Panc1 (cell line): ENCODE results near the gene SPATC1L. TPM values are rescaled to one million over a fixed set of nuclear protein-coding genes. Genes with fewer than 3 reads are reported as not detected.

ENCODE experiments used
- ATAC-seq: fragments of 200-7000 bp; cut with Tn5 transposase; 2 replicates; pipeline ENCODE4 v1.9.1; 2020; ENCODE audit warnings: mild to moderate bottlenecking, moderate library complexity
- BruUV-seq: library from RNA; stranded (reverse); fragments of 400-500 nt; replicated peaks from 2 replicates; lab custom pipeline; 2021; lab: Mats Ljungman, UMichigan
- CTCF ChIA-PET: fragments of 300-600 bp; sonication (Branson Sonifier 250); formaldehyde crosslinking; loops from one replicate; lab custom pipeline; 2022; ENCODE audit warnings: antibody characterized with exemption; lab: Charles Lee
- POLR2A ChIA-PET: fragments of 300-600 bp; sonication (Branson Sonifier 250); formaldehyde crosslinking; loops from one replicate; lab custom pipeline; 2022; ENCODE audit warnings: antibody characterized with exemption; lab: Charles Lee
- DNase-seq: peaks from one replicate; pipeline ENCODE4 v3.0.0-alpha.2; 2010; ENCODE audit warnings: low read depth, low spot score
- H3K27ac ChIP-seq: 2 replicates; pipeline ENCODE4 v1.5.1; 2011; ENCODE audit warnings: mild to moderate bottlenecking, low read length, inconsistent platforms
- H3K27me3 ChIP-seq: fragments of 200-500 bp; sonication (Bioruptor generic); 2 replicates; pipeline ENCODE4 v1.6.0; 2014; ENCODE audit warnings: low read length, inconsistent platforms; ENCODE audit not compliant: control insufficient read depth, insufficient read depth
- H3K36me3 ChIP-seq: fragments of 200-500 bp; sonication (Bioruptor generic); 2 replicates; pipeline ENCODE4 v1.5.1; 2014; ENCODE audit warnings: inconsistent platforms, mild to moderate bottlenecking, low read length, moderate library complexity; ENCODE audit not compliant: control insufficient read depth, insufficient read depth
- H3K4me1 ChIP-seq: 2 replicates; pipeline ENCODE4 v1.5.1; 2011; ENCODE audit warnings: inconsistent platforms, mild to moderate bottlenecking, low read length, moderate library complexity; ENCODE audit not compliant: control insufficient read depth, insufficient read depth
- H3K4me3 ChIP-seq, 2 experiments: 2 replicates each; pipeline ENCODE4 v1.5.1; 2011 to 2012; ENCODE audit warnings: low read depth in 2 of 2, low read length in 2 of 2, mild to moderate bottlenecking in 2 of 2, inconsistent platforms in 1 of 2, moderate library complexity in 1 of 2
- H3K9me3 ChIP-seq: fragments of 200-500 bp; sonication (Bioruptor generic); 2 replicates; pipeline ENCODE4 v1.5.1; 2014; ENCODE audit warnings: low read depth, mild to moderate bottlenecking, inconsistent platforms, low read length, moderate library complexity; ENCODE audit not compliant: control insufficient read depth, insufficient read depth
- CTCF ChIP-seq: fragments of 450-650 bp; IDR thresholded peaks from 2 replicates; pipeline ENCODE4 v1.5.1; 2017; ENCODE audit warnings: mild to moderate bottlenecking
- POLR2AphosphoS5 ChIP-seq: IDR thresholded peaks from 2 replicates; pipeline ENCODE4 v1.6.1; 2012; ENCODE audit warnings: mild to moderate bottlenecking, low read depth, low read length, moderate library complexity
- REST ChIP-seq, 2 experiments: IDR thresholded peaks; 2 replicates each; pipeline ENCODE4 v1.6.1; 2011 to 2012; ENCODE audit warnings: low read depth in 2 of 2, control low read depth in 1 of 2, low read length in 1 of 2, mild to moderate bottlenecking in 1 of 2, moderate library complexity in 1 of 2; ENCODE audit not compliant: insufficient read depth in 1 of 2
- SIN3A ChIP-seq: IDR thresholded peaks from 2 replicates; pipeline ENCODE4 v1.6.1; 2012; ENCODE audit warnings: low read depth, mild to moderate bottlenecking, low read length, moderate library complexity, borderline replicate concordance; ENCODE audit not compliant: insufficient read depth
- TCF7L2 ChIP-seq: IDR thresholded peaks from 2 replicates; pipeline ENCODE4 v1.6.1; 2011; ENCODE audit warnings: mild to moderate bottlenecking, low read depth, low read length, inconsistent platforms
- in situ Hi-C: cut with HindIII; loops from 2 replicates; pipeline ENCODE4 v1.10.0; 2016; ENCODE audit warnings: low sequenced_read_pairs, low pct_unique_long_range_greater_than_20kb
- intact Hi-C: fragments of 100-400 bp; cut with micrococcal nuclease; formaldehyde crosslinking; loops from one replicate; pipeline ENCODE4 v1.10.0; 2022; ENCODE audit not compliant: unreplicated experiment
- total RNA-seq: library from RNA; stranded (reverse); gene quantifications from one replicate; pipeline ENCODE4 v1.2.1, GENCODE V29; 2021; ENCODE audit not compliant: unreplicated experiment

Gene SPATC1L
- total RNA-seq, 1 experiment from 2014 or later: 0.26 TPM

GRCh38 chr21:46190491-46191131 lies 6.4 kb upstream of the SPATC1L start:
- BruUV-seq: TSS peak; percentile 74
- ChIA-PET CTCF (no interaction called here), POLR2A (no interaction called here)
- Histone ChIP-seq H3K27me3 (no peaks in the 10 kb centered on the region), H3K9me3 (no peaks in the 10 kb centered on the region), H3K4me3 (no peak overlapping the region), H3K4me1 (peaks cover 5% of the 10 kb centered on the region; the same call in 1 of the 2 replicates), H3K27ac (no peak overlapping the region), H3K36me3 (no peaks in the 10 kb centered on the region)
- DNase-seq (no peak), ATAC-seq (no peak)
- intact Hi-C loops: no loop called here
- in situ Hi-C loops: no loop called here
- TF ChIP-seq REST (IDR thresholded peaks at IDR 0.05; ENCODE audit: insufficient read depth in 1 of 2, low read depth in 2 of 2, low read length in 1 of 2): no peak
- no peak for TF ChIP-seq SIN3A
- TF ChIP-seq CTCF: no peak
- no peak for TF ChIP-seq POLR2AphosphoS5
- no peak for TF ChIP-seq TCF7L2

GRCh38 chr21:46189959-46190490 lies 5.8 kb upstream of the SPATC1L start:
- no TSS peak for BruUV-seq
- intact Hi-C loops: no loop called here
- no peak for TF ChIP-seq POLR2AphosphoS5
- no peak for TF ChIP-seq SIN3A
- no peak for TF ChIP-seq REST (IDR thresholded peaks at IDR 0.05; ENCODE audit: insufficient read depth in 1 of 2, low read depth in 2 of 2, low read length in 1 of 2)
- no peak for TF ChIP-seq TCF7L2
- TF ChIP-seq CTCF: no peak
- in situ Hi-C loops: no loop called here
- Histone ChIP-seq H3K36me3 (no peaks in the 10 kb centered on the region), H3K27me3 (no peaks in the 10 kb centered on the region), H3K4me1 (peaks cover 5% of the 10 kb centered on the region; the same call in 1 of the 2 replicates), H3K9me3 (no peaks in the 10 kb centered on the region), H3K4me3 (no peak overlapping the region), H3K27ac (no peak overlapping the region)
- CTCF ChIA-PET: no interaction called here
- POLR2A ChIA-PET: no interaction called here
- ATAC-seq: no peak
- no peak for DNase-seq
